Esophagus muscularis mucosa (tissue), 3 donors: ENCODE measurements around the gene LACC1.

Source experiments
- CTCF ChIP-seq, 3 experiments: fragments of 200-600 bp in 2 of 3; fragments of 450-650 bp in 1 of 3; sonication (generic) in 2 of 3; IDR thresholded peaks; one replicate each; pipeline ENCODE4 v1.5.1; 2017 to 2019; ENCODE audit warnings: antibody characterized with exemption in 3 of 3, mild to moderate bottlenecking in 2 of 3, moderate library complexity in 1 of 3
- POLR2A ChIP-seq: fragments of 450-650 bp; IDR thresholded peaks from one replicate; pipeline ENCODE4 v1.6.1; 2017; ENCODE audit warnings: antibody characterized with exemption, moderate library complexity, mild to moderate bottlenecking, low read depth
- POLR2AphosphoS5 ChIP-seq, 2 donors: sonication (generic); formaldehyde crosslinking; IDR thresholded peaks; one replicate each; pipeline ENCODE4 v1.6.1; 2017; ENCODE audit warnings: antibody characterized with exemption in 2 of 2

- TF ChIP-seq CTCF (IDR thresholded peaks at IDR 0.05) (no peak), POLR2AphosphoS5 (IDR thresholded peaks at IDR 0.05) (no peak), POLR2A (no peak)
These were observed 56.2 kb downstream of the LACC1 start for GRCh38 chr13:43935878-43936277.
